Measurements from ENCODE around the gene ARFGEF2. TPM values are rescaled to one million over a fixed set of nuclear protein-coding genes. Genes with fewer than 3 reads are reported as not detected.

Gene ARFGEF2
- total and polyA plus RNA-seq, 2 of the 8 experiments (the other 6 are each of a cell fraction or from before 2014, with no cell fraction given): 8.1 to 21.8 TPM

DNA sequence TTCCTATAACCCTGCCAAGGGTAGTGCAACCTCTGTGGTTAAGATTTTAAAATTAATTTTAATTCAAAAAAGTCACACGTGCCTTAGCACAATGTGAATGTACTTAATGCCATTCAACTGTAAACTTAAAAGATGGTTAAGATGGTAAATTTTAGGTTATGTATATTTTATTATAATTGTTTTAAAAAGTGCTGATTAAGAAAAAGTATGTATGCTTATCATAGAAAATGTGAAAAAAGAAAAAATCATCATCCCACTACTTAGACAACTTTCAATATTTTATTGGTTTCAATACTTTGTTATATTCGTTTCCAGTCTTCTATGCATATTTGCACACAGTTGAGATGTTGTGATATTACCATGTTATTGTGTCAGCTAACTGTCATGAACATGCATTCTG is 18.7 kb downstream of the ARFGEF2 start (continued):
- TF ChIP-seq CTBP2 (IDR thresholded peaks at IDR 0.05; ENCODE audit: borderline replicate concordance, insufficient read depth, insufficient read length, low read length) (no peak), MAFK (IDR thresholded peaks at IDR 0.05; ENCODE audit: low read depth, low read length) (no peak)

Data from H1 (cell line).